Activated CD8-positive, alpha-beta memory T cell treated with anti-CD3 and anti-CD28 coated beads for 36 hours (primary cell): ENCODE results near the gene GEN1. TPM values are rescaled to one million over a fixed set of nuclear protein-coding genes. Genes with fewer than 3 reads are reported as not detected.

Experiments used
- CTCF ChIA-PET: fragments of 350-600 bp; sonication (Branson Sonifier 250); formaldehyde crosslinking; loops from one replicate; lab custom pipeline; 2021; ENCODE audit warnings: antibody characterized with exemption; lab: Charles Lee
- POLR2A ChIA-PET: fragments of 350-600 bp; sonication (Branson Sonifier 250); formaldehyde crosslinking; loops from one replicate; lab custom pipeline; 2021; ENCODE audit warnings: antibody characterized with exemption; lab: Charles Lee
- total RNA-seq, 2 experiments: library from RNA; stranded (reverse); gene quantifications; one replicate each; pipeline ENCODE4 v1.2.3, GENCODE V29; 2021

The GEN1 gene
- total RNA-seq, result 10 to 100 TPM; 28.2 to 29.2 TPM

GRCh38 chr2:17753803-17754663, at the start of gene GEN1, which contains the start of gene SMC6:
GEN1 (plus strand) TSS chr2:17754138; CDS start chr2:17759944, 5,806 bp downstream.
SMC6 (minus strand) TSS chr2:17753810; CDS start chr2:17745946, 7,864 bp downstream.
- ChIA-PET POLR2A (interaction anchor here (0.7 to 1.0 kb wide), 3 partner anchors 281 to 1152 kb away, joined by 3 to 4 read pairs (median 3); no protein-coding TSS in a partner anchor), CTCF (no interaction called here)

GRCh38 chr2:17706845-17707244, 47.1 kb upstream of the GEN1 start:
- CTCF ChIA-PET, result interaction anchor here (1.1 kb wide), 1 partner anchor 13 kb away, joined by 4 read pairs; no protein-coding TSS in a partner anchor
- POLR2A ChIA-PET, result no interaction called here

DNA sequence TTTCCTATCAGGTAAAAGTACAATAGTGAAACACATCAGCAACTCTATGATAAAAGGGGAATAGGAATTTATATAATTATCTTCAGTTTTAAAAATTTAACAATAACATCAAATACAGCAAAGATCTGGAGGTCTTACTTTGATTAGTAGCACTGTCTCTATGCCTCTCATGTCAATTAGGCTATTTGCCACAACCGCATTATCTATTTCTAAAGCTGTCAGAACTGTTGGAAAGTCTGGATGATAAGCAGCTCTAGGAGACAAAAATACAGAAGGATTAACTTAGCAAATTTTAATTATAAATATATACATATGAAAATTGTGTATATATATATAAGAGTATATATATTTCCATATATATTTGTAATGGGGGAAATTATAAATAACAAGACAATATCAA, 45.4 kb upstream of the GEN1 start:
- ChIA-PET CTCF (no interaction called here), POLR2A (no interaction called here)

GRCh38 chr2:17709897-17710296, 44.0 kb upstream of the GEN1 start:
- CTCF ChIA-PET, result interaction anchor here (0.7 kb wide), 1 partner anchor 26 kb away, joined by 3 read pairs; no protein-coding TSS in a partner anchor
- POLR2A ChIA-PET, result no interaction called here

DNA sequence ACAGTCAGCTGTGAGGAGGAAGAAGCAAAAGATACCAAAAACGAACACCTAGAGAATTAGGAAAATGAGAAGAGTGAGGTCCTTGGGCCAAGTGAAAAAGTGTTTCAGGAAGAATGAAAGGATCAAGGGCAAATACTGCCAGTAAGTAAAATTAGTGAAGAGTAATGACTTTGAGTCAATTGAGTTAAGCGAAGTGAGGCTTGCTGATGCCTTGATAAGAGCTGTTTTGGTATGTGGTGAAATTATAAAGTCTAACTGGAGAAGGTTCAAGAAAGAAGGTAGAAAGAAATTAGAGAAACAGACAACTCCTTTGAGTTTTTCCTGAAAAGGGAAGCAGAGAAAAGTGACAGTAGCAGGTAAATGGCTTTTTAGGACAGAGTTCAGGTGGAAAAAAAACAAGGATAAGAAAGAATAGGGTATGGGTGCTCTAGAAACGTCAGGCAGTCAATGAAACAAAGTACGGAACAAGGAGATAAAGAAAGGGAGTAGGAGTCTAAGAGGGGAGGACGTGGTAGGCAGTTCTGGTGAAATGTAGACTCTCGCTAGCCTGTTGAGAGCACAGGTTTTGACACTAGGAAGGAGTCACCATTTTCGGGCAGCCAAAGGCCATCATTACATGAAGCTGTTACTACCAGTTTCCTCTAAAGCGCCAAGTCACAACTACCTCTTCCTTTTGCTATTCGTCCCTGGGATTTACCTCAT, 43.2 kb upstream of the GEN1 start:
- POLR2A ChIA-PET, result no interaction called here
- CTCF ChIA-PET, result interaction anchor here (0.7 kb wide), 1 partner anchor 26 kb away, joined by 3 read pairs; no protein-coding TSS in a partner anchor

DNA sequence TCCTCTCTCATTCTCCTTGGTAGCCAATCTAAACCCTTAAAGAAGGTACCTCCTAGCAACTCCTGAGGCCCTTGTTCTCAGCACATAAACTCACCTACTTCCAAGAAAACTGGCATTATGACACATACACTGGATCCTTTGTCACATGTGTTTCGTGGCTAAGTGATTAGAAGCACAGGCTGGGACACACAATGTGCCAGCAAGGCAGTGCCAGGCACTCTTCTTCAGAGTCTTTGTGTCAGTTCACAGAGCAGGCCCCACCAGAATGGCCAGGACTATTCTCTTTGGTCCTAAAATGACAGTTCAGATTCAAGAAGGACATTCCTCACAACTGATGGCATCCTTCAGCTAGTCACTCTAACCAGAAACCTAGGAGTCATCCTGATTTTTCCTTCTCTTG, 40.6 kb upstream of the GEN1 start:
- ChIA-PET POLR2A (no interaction called here), CTCF (no interaction called here)

DNA sequence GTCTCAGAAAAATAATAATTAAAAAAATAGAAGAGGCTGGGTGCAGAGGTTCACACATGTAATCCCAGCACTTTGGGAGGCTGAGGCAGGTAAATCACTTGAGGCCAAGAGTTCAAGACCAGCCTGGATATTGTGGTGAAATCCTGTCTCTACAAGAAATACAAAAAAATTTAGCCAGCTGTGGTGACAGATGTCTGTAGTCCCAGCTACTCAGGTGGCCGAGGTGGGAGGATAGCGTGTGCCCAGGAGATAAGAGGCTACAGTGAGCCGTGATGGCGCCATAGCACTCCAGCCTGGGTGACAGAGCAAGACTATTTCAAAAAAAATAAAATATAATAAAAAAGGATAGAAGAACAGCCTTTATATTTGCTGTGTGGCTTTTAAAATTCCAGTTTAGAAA, 36.3 kb upstream of the GEN1 start:
- ChIA-PET POLR2A (no interaction called here), CTCF (no interaction called here)

GRCh38 chr2:17718689-17719088, 35.2 kb upstream of the GEN1 start:
- POLR2A ChIA-PET, result no interaction called here
- CTCF ChIA-PET, result interaction anchor here (0.7 to 2.1 kb wide), 2 partner anchors 102 to 112 kb away, joined by 3 to 4 read pairs; no protein-coding TSS in a partner anchor

- ChIA-PET CTCF (interaction anchor here (0.8 to 2.1 kb wide), 3 partner anchors 13 to 101 kb away, joined by 3 to 4 read pairs (median 4); no protein-coding TSS in a partner anchor), POLR2A (no interaction called here)
Measured at GRCh38 chr2:17719562-17720371, 34.2 kb upstream of the GEN1 start.

GRCh38 chr2:17728210-17728609, 25.7 kb upstream of the GEN1 start:
- POLR2A ChIA-PET, result no interaction called here
- CTCF ChIA-PET, result no interaction called here

DNA sequence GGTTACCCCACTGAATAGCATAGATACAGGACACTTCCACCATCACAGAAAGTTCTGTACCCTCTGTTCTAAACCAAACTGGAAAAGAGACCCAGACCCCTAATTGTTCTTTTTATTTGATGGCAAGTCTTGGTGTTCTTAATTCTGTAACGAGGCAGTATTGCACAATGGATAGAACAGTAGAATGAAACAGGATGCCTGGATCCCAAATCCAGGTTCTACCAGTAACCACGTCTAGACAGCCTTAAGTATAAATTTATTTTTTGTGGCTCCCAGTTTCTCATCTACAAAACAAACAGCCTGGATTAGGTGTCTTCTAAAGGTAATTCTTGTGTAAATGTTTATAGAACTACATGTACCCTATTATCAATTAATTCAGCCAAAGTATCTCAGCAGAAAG, 24.1 kb upstream of the GEN1 start:
- ChIA-PET CTCF (no interaction called here), POLR2A (interaction anchor here (0.5 kb wide), 1 partner anchor 63 kb away, joined by 3 read pairs; no protein-coding TSS in a partner anchor)

DNA sequence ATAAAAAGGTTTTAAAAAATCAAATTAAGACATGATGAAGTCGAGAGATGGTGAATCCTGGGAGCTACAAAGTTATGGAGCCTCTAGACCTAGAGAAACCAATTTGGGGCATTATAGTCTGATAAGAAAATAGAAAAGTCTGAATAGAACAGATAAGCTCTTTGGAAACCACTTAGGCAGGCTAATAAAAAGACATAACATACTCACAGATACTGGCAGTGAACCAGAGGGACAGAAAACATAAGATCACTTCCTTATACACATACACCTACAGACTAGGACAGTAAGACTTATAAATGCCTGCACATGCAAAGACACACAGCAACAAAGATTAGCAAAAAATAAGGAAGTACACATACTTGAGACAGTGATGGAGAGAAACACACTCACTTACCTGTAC, 20.3 kb upstream of the GEN1 start:
- ChIA-PET POLR2A (no interaction called here), CTCF (no interaction called here)

DNA sequence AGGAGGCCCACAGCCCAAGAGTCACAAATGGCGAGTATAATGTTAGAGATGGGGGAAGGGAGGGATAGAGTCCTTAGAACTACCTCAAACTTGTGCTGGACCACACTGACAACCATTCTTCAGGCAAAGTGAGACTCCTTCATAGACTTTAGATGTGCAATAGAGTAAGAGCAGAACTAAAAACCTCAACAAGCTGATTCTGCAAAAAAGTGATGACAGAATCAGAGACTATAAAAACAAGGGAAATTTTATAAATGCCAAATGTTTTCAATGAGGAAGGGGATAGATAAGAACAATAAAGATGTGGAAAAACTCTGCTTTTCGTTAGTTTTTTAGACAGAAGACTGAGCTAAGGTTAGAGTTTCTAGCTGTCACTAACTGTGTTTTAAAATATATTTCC, 18.1 kb upstream of the GEN1 start:
- CTCF ChIA-PET, result interaction anchor here (0.8 kb wide), 1 partner anchor 26 kb away, joined by 3 read pairs; no protein-coding TSS in a partner anchor
- POLR2A ChIA-PET, result no interaction called here

DNA sequence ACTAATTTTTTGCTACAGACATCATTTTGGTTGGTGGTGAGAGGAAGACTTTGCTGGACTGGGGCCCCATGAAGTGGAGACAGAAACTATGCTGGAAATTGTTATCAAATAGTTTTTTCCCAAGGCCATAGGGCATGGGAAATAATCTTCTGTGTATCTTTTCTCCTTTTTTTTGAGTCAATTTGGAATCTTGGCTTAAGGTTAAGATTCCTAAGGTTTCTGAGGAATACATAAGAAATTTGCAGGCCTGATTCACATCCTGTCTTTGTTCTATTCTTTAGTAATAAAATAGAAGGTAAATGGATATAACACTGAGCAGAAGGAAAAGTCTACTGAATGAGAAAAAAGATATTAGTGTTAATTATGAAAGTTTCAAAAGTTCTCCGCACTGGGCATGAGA, 16.9 kb upstream of the GEN1 start:
- POLR2A ChIA-PET, result no interaction called here

DNA sequence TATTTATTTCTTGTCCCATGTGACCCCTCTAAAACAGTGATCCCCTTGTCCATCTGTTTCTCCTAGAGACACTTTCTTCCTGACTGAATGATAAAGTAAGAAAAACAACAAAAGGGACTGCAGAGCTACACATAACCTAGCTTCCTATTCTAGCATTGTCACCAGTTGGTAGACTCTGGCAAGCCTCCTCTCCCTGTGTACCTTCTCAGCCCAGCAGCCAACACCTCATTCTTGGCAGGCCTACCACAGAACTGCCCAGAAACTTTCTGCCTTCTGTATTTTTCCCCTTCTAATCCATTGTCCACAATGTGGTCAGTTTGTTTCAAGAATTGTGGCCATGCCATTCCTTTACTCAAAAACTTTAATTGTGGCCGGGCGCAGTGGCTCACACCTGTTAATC, 13.7 kb upstream of the GEN1 start:
- CTCF ChIA-PET, result no interaction called here
- POLR2A ChIA-PET, result no interaction called here

More for the DNA sequence above, 16.9 kb upstream of the GEN1 start:
- CTCF ChIA-PET, result no interaction called here

DNA sequence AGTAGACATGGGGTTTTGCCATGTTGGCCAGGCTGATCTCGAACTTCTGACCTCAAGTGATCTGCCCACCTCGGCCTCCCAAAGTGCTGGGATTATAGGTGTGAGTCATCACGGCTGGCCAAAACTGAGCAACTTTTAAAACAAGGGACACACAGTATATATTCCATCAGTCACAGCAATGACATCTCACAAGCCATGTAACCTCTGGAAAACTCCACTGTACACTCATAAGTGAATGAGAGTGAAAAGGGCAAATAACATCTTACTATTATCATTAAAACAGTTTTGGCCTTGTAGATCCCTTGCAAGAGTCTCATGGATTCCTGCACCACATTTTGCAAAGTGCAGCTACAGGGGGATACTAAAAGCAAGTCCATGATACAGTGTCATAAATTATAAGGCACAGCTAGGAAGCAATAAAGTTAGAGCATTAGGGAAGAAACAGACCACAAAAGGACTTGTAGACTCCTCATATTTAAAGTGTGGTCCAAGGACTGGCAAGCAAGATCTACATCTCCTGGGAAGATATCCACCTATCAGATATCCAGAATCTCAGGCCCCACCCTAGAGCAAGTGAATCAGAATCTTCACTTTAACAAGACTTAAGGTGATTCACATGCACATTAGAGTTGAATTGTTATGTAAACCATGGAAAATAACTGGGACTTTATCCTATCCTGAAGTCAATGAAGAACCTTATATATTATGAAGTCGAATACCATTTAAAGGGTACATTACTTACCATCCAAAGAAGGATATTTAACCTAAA, 6.1 kb upstream of the GEN1 start:
- ChIA-PET CTCF (no interaction called here), POLR2A (no interaction called here)

DNA sequence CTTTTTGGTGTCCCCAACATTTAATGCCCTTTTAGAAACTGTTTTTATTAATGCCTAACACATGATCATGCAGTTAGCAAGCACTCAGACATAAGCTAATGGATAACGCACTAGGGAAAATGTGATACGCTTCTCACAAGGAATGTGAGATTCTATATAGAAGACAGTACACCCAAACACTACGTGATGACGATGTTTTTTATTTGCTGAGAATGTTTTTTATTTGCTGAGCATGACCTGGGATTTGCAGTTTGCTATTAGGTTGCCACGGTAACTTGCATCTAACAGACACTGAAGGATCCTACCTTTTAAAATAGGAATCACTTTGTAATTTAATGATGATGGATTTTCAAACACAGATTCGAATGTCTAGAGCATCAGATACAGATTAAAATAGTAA, 5.2 kb upstream of the GEN1 start:
- CTCF ChIA-PET, result no interaction called here
- POLR2A ChIA-PET, result interaction anchor here (0.6 kb wide), 1 partner anchor 10 kb away, joined by 3 read pairs; no protein-coding TSS in a partner anchor

- ChIA-PET POLR2A (no interaction called here), CTCF (interaction anchor here (1.5 kb wide), 1 partner anchor 104 kb away, joined by 4 read pairs; no protein-coding TSS in a partner anchor)
Measured at GRCh38 chr2:17749753-17750438, 4.0 kb upstream of the GEN1 start.
